HCEC 1CT (cell line): ENCODE data around the gene FAM234B.

ENCODE experiments used
- DNase-seq: peaks from one replicate; pipeline ENCODE4 v3.0.0-alpha.2; 2017

The FAM234B gene

DNA sequence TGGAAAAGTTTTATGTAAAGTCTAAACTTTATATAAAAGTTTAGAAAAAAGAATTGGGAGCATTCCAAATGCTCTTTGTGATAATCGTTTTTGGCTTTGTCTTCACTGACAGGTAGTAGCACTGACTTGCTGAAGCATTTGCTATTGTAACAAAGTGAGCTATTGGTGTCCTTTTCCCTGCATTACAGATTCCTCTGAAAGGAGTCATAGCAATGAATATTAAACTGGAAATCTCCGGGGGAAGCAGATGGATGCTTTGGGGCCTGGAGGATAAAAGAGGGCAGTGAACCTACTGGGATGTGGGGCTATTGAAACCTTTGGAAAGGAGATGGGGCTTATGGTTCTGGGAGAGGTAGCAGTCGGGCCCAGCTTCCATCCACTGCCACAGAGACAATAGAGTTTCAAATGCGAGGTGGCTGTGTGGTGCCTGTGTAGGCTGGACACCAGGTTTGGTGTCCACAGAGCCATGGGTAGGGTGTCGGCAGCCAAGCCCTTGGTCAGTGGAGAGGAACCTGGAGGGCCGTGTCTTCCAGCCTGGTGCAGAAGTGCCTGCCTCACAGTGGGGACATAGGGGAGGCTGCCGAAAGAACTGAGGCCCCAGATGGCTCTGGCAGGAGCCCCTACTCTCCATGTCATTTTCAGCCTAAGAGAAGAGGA lies 49.1 kb downstream of the FAM234B start:
- peak; percentile 78 for DNase-seq

DNA sequence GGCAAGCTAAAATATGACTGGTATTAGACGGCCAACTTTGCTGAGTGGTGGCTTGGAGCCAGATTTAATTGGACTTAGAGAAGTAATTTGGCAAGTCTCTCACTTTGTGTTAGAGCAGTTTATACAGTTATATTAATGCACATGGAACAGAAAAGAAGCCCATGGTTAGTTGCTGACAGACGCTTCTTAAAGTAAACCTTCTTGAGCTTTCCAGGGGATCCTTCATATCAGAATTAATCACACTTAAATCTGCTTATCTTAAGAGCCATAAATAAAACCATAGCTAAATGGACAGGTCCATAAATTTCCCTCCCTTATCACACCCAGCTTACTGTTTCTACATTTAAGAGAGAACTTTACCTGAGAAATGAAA lies 49.7 kb downstream of the FAM234B start:
- no peak for DNase-seq

DNA sequence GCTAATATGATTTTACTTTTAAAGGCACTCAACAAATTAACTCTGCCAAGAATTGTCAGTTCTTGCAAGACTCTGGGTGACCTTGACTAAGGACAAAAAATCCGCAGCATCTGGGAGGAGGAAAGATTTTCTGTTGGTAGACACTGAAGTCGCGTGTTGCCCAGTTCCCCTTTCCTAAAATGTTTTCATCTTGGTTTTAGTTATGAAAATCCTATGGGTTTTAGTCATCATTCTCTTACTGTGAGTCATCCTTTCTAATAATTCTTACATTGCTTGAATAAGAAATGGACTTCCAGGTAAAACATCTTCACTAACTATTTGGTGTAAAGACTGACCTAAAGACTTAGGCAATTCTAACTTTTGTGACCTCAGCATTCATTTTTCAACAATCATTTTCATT lies 50.2 kb downstream of the FAM234B start:
- DNase-seq: peak; percentile 86

DNA sequence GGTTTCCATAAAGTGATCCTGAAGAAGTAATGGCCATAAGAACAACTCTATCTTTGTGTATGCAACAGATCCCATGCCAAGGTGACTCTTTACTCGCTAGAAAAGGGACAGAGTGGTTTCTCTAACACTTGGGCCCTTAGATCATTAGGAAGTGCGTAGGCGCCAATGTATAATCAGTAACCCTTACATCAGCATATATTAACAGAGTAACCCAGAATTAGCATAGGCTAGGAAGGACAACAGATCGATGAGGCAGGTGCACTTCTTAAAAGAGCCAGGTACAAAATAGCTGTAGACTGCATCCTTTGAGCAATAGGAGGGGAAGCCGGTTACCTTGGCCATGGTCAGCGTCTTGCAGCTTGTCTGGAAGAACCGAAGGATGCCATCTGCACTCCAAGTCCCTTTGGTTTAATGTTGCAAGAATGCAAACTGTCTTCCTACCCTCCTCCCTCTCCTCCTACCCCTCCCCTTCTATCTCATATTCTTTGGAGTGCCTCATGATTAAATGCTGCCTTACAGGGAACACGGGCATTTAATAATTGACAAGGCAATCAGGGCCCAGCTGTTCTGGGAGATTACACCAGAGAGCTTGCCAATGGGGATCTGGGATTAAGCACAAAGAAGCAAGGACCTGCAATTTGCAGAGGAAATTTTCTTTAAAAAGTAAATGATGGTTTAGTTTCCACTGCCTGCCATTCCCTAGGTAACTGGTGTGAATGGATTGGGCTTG lies 51.2 kb downstream of the FAM234B start:
- DNase-seq: no peak

DNA sequence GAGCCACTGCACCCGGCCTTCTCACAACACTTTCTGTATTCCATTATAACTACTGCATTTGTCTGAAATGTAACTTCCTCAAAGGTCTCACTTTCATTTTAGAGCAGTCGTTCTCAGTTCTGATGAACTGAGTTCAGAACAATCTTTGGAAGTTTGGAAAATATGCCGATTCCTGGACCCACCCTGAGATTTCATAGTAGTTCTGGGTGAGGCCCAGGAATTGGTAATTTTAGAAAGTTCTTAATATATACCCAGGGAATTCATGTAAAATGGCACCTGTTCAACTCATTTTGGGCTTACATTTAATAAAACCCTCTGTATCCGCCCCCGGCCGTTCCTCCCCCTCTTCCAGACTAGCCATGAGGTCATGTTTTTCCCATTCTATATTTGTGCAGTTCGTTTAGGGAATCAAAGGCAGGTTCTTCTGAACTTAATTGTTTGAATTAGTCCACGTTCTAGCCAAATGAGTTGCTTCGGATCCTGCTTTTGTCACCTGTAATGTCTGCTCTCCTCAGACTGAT lies 53.4 kb downstream of the FAM234B start:
- no peak for DNase-seq

DNA sequence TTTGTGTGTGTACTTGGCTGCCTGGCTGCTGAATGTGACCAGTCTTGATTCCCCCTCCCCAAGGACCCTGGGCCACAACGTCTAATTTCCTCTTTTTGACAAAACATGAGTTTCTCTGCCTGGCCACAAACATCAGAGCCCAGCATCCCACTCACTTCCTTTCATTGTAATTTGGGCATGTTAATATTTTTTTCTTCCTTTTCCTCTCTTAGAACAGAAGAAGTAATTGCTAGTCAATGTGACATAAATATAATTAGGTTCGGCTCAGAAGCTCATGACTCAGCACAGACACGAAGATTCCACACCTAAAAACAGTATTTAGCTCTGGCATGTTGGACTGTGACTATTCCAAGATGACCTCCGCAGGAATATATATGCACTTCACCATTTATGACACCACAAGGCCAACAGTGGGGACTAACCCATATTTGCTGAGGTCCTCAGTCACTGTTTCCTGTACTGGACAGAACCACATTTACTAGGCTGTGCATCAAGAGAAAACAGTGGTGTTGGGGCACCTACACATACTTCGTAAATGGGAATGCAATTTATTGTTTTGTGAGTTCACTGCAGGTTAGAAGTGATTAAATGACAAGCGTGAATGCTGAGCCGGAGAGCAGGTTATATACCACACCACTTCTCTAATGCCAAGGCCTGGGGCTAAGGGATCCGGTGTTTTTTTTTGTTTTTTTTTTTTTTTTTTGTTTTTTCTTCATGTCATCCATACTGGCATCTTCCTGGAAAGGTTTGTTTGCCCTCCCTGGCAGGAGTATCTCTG lies 55.1 kb downstream of the FAM234B start:
- DNase-seq: no peak

DNA sequence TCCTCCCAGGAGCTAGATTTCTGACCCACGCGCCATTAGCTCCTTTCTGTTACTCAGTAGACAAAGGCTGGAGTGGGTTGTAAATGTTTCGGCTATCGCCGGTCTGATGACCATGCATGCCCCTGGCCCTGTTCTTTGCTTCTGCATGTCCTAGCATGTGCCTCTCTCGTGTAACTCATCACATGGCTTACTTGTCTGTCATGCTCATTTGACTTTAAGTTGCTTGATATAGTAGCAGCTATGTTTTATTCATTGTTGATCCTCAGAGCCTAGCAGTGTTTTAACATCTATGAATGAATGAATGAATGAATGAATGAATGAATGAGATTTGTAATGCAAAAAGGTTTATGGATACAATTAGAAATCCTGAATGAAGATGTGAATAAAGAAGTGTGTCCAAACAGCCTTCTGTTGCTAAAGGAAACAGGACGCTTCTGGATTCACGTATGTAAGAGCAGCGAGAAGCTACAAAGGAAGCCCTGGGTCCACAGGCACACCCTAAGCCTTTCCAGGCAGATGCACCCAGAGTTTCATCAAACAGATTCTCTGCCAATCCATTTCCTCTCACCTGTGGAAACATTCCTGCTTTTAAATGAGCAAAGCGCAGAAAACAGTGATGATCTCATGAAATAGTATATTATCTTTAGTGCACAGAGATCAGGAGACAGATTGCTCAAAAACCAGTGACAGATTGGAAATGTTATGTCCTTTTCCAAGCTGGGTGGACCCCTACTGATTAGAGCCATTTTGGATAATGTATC lies 55.8 kb downstream of the FAM234B start:
- DNase-seq: no peak

DNA sequence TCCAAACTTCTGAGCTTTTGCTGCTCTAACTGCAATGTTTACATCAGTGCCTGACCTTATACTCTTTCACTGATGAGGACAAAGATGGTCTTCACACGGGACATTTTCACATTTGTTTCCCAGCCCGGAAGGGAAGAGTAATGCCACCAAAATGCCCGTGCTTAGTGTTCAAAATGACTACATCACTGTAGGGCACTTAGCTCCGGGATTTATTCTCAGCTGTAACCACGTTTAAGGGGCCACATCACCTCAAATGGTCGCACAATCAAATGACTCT lies 56.4 kb downstream of the FAM234B start:
- DNase-seq: no peak

DNA sequence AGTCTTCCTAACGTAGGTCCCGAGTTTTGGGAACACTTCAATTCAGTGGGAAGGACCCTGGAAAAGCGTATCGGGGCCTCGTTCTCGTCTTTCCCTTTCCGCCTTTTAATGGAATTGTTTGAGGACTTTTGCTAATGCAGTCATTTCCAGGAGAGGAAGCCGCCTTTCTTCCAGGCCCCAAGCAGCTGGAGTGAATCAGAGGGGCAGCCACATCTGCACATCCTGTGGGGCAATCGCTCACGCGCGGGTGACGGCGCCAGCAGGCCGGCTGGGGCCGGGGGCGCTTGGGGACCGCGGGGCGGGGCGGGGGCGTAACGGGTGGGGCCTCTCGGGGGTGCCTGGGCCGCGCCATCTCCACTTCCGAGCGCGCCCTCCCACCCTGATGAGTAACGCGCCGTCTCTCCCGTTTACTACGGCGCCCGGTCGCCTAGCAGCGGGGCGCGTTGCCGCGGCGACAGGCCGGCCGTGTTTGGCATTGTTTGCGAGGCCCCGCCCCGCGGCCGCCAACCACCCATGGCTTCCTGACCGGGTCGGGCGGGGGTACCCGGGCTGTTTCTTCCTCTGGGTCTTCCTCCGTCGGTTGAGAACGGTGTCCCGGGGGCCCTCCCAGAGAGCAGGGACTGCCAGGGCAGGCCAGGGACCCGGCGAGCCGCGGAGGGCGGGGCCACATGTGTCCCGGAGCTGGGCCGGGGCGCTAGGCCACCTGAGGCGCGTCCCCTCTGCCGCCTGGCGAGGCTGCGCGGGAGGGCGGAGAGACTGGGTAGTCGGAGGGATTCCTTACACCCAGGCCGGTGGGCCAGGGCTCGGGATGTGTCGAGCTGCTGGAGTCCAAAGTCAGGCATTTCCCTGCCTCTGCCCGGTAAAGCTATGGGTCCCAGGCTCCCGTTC lies 56.9 kb downstream of the FAM234B start:
- peak; percentile 95 for DNase-seq

DNA sequence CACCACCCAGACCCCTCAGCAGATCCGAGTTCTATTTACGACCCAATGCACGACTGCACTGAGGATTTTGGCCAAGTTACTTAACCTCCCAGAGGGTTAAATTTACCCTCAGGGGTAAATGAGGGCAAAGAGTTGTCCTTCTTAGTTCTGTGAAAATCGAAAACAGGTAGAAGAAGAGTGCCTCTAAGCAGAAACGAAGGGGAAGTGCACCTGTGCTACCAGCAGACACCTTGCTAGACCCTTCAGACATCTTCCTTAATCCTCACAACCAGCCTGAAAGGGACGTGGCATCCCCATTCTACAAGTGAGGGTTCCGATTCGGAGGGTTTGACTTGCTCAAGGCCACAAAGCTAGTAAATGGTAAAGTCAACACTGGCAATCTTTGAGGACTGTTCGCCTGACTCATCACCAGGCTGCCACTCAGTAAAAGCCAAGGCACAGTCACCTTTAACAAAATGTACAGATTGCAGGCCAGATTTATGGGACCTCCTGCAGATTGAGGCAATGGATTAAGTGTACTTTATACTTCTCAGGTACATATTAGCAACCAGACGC lies 57.7 kb downstream of the FAM234B start:
- DNase-seq: peak; percentile 40

DNA sequence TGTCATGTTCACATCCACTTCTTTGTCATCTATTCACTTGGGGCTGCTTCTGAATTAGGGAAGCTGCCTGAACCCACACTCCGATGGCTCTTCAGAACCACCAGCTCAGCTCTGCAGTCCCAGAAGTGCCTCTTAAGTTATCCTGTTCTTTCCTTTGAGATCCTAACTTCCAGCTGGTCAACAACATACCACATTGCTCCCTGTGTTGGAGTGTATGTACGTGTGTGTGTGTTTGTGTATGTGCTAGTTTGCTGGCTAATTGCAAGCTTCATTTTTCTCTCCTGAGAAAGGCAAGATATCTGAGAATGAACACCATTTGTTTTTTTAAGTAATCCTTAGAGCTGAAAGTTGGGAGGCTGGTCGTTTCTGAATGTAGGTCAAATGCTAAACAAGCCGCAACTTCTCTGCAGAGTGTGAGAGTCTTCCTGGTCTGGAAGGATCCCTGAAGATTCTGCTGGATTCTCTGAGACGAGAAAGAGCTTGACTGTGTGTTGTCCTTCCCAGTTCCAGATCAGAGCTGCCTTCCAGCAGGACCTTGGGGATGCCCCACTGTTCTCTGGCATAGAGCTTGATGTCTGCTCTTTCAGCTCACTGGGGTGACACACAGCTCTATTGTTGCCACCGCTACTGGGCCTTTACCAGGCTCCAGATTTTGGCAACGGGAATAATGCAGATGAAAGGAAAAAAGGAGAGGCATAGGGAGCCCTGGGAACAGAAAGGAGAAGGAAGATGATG lies 58.4 kb downstream of the FAM234B start:
- no peak for DNase-seq

DNA sequence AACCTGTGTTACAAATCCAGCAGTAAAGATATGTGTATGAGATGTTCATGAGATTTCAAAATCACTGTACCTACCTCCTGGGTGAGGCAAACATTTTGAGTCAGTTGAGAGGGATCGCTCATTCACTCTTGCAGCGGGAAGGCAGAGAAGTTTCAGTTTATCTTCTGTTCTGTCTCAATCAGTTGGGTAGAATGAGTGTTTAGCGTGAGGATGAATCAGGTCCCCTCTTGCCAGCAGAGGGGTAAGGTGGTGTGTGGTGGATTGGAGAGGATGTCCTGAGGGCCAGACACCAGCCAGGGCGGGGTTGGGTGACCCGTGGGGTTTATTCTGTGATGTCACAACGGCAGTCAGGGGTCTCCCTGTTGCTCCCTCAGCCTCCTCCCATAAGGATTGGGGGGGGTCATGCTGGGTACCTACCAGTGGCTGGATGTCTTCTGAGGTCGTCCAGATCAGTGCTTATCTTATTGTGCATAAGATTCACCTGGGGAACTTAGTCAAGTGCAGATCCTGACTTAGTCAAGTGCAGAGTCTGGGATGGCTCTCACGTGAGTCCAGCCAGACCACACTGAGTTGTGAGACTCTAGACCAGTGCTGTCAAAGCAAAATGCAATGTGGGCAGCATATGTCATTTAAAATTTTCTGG lies 59.3 kb downstream of the FAM234B start, which contains the start of gene GSG1:
Gene GSG1, minus strand, starts transcription at position 277 of the 643 bp plus-strand sequence. Its CDS starts 155 bp downstream, at position 122.
- peak; percentile 30 for DNase-seq

DNA sequence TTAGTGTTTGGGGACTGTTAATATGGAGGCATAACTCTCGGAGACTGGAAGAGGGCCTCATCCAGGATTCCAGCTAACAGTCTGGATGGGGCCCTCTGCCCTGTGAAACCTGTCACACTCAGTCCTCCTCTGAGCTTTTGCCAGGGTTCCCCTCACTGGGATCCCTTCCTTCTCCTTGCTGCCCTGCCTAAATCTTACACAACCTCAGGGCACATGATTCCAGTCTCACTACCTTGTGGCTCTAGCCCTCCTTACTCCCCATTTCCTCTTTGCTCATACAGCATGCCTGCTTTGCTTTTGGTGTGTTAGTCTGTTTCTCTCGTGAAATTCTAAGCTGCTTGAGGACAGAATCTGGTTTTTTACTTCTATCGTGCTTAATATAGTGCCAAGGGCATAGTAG lies 60.2 kb downstream of the FAM234B start:
- no peak for DNase-seq

DNA sequence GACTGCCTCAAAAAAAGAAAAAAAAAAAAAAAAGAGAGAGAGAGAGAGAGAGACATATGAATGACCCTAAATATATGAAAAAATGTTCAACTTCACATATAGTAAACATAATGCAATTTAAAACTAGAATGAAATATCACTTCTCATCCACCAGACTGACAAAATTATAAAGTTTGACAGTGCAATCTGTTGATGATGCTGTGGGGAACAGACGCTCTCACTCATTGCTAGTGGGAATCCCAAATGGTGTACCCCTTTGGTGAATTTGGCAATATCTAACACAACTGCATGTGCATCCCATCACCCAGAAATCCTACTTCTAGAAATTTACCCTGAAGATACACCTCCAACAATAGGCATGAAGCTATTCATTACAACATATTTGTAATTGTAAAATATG lies 61.6 kb downstream of the FAM234B start:
- DNase-seq: no peak

DNA sequence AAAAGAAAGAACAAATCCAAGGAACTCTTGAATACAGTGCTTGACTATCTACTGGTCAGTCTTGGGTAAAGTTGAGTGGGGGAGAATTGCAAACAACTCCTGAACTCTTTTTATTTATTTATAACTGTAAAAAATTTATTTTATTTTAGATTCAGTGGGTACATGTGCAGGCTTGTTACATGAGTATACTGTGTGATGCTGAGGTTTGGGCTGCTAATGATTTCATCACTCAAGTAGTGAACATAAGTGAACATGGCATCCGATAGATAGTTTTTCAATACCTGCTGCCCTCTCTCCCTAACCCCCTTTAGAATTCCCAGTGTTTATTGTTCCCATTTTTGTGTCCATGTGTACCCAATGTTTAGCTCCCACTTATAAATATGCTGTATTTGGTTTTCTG lies 62.5 kb downstream of the FAM234B start:
- no peak for DNase-seq

DNA sequence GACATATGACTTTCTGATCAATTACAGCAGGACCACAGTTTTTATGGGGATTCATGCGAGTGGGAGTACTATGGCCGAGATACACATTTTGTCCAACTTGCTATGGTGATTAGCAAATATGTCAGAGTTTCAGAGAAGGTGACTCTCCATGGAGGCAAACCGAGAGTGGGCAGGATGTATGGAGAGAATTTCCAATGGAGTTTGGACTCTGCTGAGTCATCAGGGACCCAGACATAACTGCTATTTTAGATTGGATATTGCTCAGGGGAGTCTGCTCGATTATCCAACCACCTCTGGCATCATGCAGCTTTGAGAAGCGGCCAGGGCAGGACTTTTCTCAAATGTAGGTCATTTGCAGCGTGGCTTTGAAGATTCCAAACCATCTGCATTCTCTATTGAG lies 68.8 kb downstream of the FAM234B start:
- no peak for DNase-seq

DNA sequence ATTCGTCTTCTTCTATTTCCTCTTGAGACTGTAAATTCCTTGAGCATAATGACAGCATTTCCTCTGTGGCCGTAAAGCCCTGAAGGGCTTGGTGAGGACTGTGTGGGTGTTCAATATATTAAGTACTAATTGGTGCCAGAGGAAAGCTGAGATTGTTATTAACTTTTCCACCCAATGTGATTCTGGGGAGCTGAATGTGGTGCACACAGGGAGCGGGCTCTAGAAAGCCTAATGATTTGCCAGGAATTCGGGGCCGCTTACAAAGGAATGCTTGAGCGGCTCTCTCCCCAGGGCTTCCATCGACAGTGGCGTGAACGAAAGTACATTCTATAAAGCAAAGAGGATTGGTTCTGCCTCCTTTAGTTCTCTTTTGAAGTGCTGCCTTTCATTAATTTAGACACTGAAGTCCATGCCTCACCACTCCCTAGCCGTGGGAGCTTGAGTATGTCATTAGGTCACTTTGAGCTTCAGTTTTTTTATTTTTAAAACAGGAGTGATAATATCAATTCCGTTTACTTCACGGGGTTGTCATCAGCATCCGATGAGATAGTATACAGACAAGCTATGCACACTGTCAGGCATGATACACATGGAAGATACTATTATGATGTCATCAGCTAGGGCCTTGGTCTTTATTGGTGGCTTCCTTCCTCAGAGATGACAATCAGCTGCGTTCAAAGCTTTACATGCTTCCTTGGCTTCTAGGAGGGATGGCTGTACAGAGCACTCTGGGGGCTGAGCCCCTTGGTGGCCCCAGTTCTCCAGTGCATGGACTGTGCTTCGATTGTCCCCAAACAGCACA lies 70.3 kb downstream of the FAM234B start:
- no peak for DNase-seq

DNA sequence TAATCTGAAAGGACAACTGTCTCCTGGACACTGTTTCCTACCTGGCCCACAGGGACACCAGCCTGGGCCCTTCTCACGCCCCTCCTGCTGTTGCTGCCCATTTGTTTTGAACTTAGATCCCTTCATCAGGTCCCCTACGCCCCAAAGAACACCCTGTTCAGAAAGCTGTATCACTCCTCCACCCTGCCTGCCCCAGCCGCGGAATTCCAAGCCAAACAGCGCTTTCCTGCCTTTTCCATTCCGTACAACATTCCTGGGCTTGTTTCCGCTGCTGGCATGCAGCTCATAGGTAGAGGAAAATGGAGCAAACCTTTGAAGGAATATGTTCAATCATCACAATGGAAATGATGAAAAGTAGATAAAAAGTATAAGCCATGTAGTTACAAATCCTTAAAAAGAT lies 72.1 kb downstream of the FAM234B start:
- no peak for DNase-seq

DNA sequence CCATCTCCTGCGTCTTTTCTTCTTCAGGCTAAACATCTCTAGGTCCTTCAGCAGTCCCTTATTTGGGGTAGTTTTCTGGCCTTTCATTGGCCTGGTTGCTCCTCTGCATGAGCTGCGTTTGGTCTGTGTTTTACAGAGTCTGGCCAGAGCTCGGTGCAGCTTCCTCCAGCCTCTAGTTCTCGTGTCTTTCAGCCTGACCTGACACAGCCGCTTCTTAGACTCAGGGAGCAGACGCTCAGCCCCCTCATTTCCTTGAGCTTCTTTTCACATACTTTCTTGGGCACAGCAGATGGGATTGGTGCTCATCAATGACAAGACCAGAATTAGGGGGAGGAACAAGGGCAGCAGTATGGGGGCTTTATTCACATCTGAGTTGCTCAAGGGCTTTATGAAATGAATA lies 72.8 kb downstream of the FAM234B start:
- no peak for DNase-seq

DNA sequence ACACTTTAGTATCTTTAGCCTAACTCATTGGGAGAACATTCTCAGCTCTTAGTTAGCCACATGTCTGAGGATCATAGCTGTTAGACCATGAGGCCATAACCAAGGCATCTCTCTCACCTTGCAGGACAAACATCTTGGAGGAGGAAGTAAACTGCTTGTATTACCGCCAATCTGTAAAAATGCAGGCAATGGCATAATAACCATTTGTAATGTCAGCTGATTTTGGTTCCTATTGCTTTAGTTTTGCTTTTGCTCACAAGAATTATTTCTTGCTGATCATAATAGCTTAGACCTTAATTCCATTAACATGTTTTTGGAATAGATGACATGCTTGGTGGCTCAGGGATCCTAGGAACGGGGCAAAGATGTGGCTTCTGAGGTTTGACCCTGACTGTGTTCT lies 75.6 kb downstream of the FAM234B start:
- DNase-seq: no peak
